Left renal pelvis (tissue), 4 donors: ENCODE results near the gene SERPINB5. TPM values are rescaled to one million over a fixed set of nuclear protein-coding genes. Genes with fewer than 3 reads are reported as not detected.

Source experiments
- DNase-seq, 4 donors: peaks; one replicate each; pipeline ENCODE4 v3.0.0-alpha.2; 2013; ENCODE audit warnings: low read depth in 4 of 4, low spot score in 3 of 4
- polyA plus RNA-seq, 4 donors: library from polyadenylated mRNA; unstranded; fragments of 120-200 nt; gene quantifications; one replicate each; pipeline ENCODE4 v1.2.1, GENCODE V29; 2013; ENCODE audit not compliant: insufficient read length in 4 of 4

SERPINB5 gene
- polyA plus RNA-seq, 4 donors, result 0.04 to 0.09 TPM; not detected in 2

- DNase-seq, result no peak
These were observed 43.4 kb downstream of the SERPINB5 start for GRCh38 chr18:63520053-63520685.

- DNase-seq, result no peak
These were observed 46.9 kb downstream of the SERPINB5 start for GRCh38 chr18:63523660-63524059.

- no peak for DNase-seq
These were observed 50.5 kb downstream of the SERPINB5 start for GRCh38 chr18:63527251-63527650.

- no peak for DNase-seq
These were observed 52.2 kb downstream of the SERPINB5 start for GRCh38 chr18:63528863-63529492.

GRCh38 chr18:63532471-63532870 lies 55.7 kb downstream of the SERPINB5 start:
- no peak for DNase-seq

GRCh38 chr18:63534615-63535014 lies 57.9 kb downstream of the SERPINB5 start:
- no peak for DNase-seq

- no peak for DNase-seq
These were observed 63.2 kb downstream of the SERPINB5 start for GRCh38 chr18:63539904-63540510.

- no peak for DNase-seq
These were observed 65.3 kb downstream of the SERPINB5 start, which contains the start of gene SERPINB12 for GRCh38 chr18:63542069-63542468. SERPINB12 (plus strand) TSS chr18:63542369; CDS start chr18:63556160, 13,791 bp downstream.

- DNase-seq, result no peak
These were observed 67.3 kb downstream of the SERPINB5 start for GRCh38 chr18:63544017-63544416.

GRCh38 chr18:63545000-63545399 lies 68.2 kb downstream of the SERPINB5 start:
- DNase-seq, result no peak

- no peak for DNase-seq
These were observed 73.3 kb downstream of the SERPINB5 start for GRCh38 chr18:63550068-63550467.

- no peak for DNase-seq
These were observed 75.0 kb downstream of the SERPINB5 start for GRCh38 chr18:63551769-63552168.

GRCh38 chr18:63552581-63552980 lies 75.8 kb downstream of the SERPINB5 start:
- no peak for DNase-seq

GRCh38 chr18:63553081-63553480 lies 76.3 kb downstream of the SERPINB5 start:
- no peak for DNase-seq

Other genes starting within 250 kb of the SERPINB5 start
- 10 to 100 TPM; 21.6 to 27.4 (median 24.5) TPM for gene BCL2, start 157.2 kb upstream of the SERPINB5 start, polyA plus RNA-seq
- gene KDSR, start 109.8 kb upstream of the SERPINB5 start, polyA plus RNA-seq, result 10 to 100 TPM; 41.7 to 53.1 (median 46.0) TPM
- gene VPS4B, start 54.5 kb upstream of the SERPINB5 start, polyA plus RNA-seq, result 10 to 100 TPM; 50.6 to 61.2 (median 56.1) TPM
- not detected for gene SERPINB12, start 65.4 kb downstream of the SERPINB5 start, polyA plus RNA-seq
- gene SERPINB13, start 110.4 kb downstream of the SERPINB5 start, polyA plus RNA-seq, result not detected
- under 1 TPM in 1 of 4 donors, not detected in 3; 0.23 TPM for gene SERPINB4, start 167.3 kb downstream of the SERPINB5 start, polyA plus RNA-seq
- gene SERPINB3, start 184.9 kb downstream of the SERPINB5 start, polyA plus RNA-seq, result under 1 TPM in 2 of 4 donors, not detected in 2; 0.11 to 0.17 TPM
- not detected for gene SERPINB11, start 226.0 kb downstream of the SERPINB5 start, polyA plus RNA-seq